Measurements from ENCODE around the gene CREBBP.

DNA sequence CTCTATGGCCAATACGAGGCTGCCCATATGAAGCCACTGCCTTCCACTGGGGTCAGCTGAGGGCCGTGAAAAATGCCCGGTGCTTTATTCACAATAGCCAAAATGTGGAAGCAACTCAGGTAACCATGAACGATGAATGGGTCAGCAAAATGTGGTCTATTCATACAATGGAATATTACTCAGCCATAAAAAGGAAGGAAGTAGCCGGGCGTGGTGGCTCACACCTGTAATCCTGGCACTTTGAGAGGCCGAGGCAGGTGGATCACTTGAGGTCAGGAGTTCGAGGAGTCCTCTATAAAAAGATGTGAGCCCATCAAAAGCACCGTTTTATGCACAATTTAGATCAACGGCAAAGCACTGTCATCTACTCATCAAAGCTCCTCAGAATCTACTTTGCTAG is 158.0 kb downstream of the CREBBP start:
- no peak for TF ChIP-seq FOSL2 (IDR thresholded peaks at IDR 0.05; ENCODE audit: borderline replicate concordance, low read depth)
- no peak for TF ChIP-seq SIN3A (IDR thresholded peaks at IDR 0.05; ENCODE audit: borderline replicate concordance, low read depth, low read length)
- TF ChIP-seq, protein P1, sequence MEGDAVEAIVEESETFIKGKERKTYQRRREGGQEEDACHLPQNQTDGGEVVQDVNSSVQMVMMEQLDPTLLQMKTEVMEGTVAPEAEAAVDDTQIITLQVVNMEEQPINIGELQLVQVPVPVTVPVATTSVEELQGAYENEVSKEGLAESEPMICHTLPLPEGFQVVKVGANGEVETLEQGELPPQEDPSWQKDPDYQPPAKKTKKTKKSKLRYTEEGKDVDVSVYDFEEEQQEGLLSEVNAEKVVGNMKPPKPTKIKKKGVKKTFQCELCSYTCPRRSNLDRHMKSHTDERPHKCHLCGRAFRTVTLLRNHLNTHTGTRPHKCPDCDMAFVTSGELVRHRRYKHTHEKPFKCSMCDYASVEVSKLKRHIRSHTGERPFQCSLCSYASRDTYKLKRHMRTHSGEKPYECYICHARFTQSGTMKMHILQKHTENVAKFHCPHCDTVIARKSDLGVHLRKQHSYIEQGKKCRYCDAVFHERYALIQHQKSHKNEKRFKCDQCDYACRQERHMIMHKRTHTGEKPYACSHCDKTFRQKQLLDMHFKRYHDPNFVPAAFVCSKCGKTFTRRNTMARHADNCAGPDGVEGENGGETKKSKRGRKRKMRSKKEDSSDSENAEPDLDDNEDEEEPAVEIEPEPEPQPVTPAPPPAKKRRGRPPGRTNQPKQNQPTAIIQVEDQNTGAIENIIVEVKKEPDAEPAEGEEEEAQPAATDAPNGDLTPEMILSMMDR (IDR thresholded peaks at IDR 0.05): no peak
- TF ChIP-seq EZH2phosphoT487 (IDR thresholded peaks at IDR 0.05; ENCODE audit: borderline replicate concordance, low read depth): no peak
- TF ChIP-seq, protein P2, sequence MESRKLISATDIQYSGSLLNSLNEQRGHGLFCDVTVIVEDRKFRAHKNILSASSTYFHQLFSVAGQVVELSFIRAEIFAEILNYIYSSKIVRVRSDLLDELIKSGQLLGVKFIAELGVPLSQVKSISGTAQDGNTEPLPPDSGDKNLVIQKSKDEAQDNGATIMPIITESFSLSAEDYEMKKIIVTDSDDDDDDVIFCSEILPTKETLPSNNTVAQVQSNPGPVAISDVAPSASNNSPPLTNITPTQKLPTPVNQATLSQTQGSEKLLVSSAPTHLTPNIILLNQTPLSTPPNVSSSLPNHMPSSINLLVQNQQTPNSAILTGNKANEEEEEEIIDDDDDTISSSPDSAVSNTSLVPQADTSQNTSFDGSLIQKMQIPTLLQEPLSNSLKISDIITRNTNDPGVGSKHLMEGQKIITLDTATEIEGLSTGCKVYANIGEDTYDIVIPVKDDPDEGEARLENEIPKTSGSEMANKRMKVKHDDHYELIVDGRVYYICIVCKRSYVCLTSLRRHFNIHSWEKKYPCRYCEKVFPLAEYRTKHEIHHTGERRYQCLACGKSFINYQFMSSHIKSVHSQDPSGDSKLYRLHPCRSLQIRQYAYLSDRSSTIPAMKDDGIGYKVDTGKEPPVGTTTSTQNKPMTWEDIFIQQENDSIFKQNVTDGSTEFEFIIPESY (IDR thresholded peaks at IDR 0.05; ENCODE audit: borderline replicate concordance, low read depth): no peak
- TF ChIP-seq, protein P3, sequence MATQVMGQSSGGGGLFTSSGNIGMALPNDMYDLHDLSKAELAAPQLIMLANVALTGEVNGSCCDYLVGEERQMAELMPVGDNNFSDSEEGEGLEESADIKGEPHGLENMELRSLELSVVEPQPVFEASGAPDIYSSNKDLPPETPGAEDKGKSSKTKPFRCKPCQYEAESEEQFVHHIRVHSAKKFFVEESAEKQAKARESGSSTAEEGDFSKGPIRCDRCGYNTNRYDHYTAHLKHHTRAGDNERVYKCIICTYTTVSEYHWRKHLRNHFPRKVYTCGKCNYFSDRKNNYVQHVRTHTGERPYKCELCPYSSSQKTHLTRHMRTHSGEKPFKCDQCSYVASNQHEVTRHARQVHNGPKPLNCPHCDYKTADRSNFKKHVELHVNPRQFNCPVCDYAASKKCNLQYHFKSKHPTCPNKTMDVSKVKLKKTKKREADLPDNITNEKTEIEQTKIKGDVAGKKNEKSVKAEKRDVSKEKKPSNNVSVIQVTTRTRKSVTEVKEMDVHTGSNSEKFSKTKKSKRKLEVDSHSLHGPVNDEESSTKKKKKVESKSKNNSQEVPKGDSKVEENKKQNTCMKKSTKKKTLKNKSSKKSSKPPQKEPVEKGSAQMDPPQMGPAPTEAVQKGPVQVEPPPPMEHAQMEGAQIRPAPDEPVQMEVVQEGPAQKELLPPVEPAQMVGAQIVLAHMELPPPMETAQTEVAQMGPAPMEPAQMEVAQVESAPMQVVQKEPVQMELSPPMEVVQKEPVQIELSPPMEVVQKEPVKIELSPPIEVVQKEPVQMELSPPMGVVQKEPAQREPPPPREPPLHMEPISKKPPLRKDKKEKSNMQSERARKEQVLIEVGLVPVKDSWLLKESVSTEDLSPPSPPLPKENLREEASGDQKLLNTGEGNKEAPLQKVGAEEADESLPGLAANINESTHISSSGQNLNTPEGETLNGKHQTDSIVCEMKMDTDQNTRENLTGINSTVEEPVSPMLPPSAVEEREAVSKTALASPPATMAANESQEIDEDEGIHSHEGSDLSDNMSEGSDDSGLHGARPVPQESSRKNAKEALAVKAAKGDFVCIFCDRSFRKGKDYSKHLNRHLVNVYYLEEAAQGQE (IDR thresholded peaks at IDR 0.05; ENCODE audit: low read depth, low read length): no peak
- no peak for TF ChIP-seq MXI1 (IDR thresholded peaks at IDR 0.05; ENCODE audit: low read depth, low read length)
- TF ChIP-seq POLR2AphosphoS5 (IDR thresholded peaks at IDR 0.05; ENCODE audit: low read depth, low read length): no peak
